ENCODE data around the gene RBM4B. TPM values are rescaled to one million over a fixed set of nuclear protein-coding genes. Genes with fewer than 3 reads are reported as not detected.
A peak's percentile ranks its signal among the peaks of the same experiment; 100 is the strongest.

Gene RBM4B
- total and polyA plus RNA-seq, 4 donors = 9.4 to 33.9 (median 11.1) TPM

- 86 to 90% methylated on average over 13 of the region's 13 CpGs for WGBS, 2 donors
- ATAC-seq (ENCODE audit: insufficient read depth, low FRiP score) = no peak
- Histone ChIP-seq H3K27ac (ENCODE audit: low read depth in 1 of 2, low read length in 1 of 2) (no peak overlapping the region), H3K36me3 (ENCODE audit: control insufficient read depth in 4 of 4, insufficient read depth in 4 of 4, low read length in 4 of 4) (no peaks in the 10 kb centered on the region), H3K4me1 (ENCODE audit: control insufficient read depth in 5 of 5, insufficient read depth in 5 of 5, low read length in 5 of 5) (peaks cover 0 to 15% (median 0%) of the 10 kb centered on the region in 5 donors), H3K9ac (ENCODE audit: insufficient read depth in 1 of 2, low read length in 2 of 2) (no peak overlapping the region), H3K9me3 (ENCODE audit: control insufficient read depth in 4 of 4, insufficient read depth in 3 of 4, low read length in 3 of 4) (no peaks in the 10 kb centered on the region), H3K4me3 (no peak overlapping the region), H3K27me3 (ENCODE audit: control insufficient read depth in 3 of 3, insufficient read depth in 3 of 3, low read length in 2 of 3) (peaks cover 0 to 16% (median 4%) of the 10 kb centered on the region in 3 donors)
- TF ChIP-seq, protein P1, sequence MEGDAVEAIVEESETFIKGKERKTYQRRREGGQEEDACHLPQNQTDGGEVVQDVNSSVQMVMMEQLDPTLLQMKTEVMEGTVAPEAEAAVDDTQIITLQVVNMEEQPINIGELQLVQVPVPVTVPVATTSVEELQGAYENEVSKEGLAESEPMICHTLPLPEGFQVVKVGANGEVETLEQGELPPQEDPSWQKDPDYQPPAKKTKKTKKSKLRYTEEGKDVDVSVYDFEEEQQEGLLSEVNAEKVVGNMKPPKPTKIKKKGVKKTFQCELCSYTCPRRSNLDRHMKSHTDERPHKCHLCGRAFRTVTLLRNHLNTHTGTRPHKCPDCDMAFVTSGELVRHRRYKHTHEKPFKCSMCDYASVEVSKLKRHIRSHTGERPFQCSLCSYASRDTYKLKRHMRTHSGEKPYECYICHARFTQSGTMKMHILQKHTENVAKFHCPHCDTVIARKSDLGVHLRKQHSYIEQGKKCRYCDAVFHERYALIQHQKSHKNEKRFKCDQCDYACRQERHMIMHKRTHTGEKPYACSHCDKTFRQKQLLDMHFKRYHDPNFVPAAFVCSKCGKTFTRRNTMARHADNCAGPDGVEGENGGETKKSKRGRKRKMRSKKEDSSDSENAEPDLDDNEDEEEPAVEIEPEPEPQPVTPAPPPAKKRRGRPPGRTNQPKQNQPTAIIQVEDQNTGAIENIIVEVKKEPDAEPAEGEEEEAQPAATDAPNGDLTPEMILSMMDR (IDR thresholded peaks at IDR 0.05; ENCODE audit: control extremely low read depth, extremely low read depth) = no peak
- no peak for DNase-seq
Observed at GRCh38 chr11:66720899-66721470, 43.3 kb upstream of the RBM4B start.

DNA sequence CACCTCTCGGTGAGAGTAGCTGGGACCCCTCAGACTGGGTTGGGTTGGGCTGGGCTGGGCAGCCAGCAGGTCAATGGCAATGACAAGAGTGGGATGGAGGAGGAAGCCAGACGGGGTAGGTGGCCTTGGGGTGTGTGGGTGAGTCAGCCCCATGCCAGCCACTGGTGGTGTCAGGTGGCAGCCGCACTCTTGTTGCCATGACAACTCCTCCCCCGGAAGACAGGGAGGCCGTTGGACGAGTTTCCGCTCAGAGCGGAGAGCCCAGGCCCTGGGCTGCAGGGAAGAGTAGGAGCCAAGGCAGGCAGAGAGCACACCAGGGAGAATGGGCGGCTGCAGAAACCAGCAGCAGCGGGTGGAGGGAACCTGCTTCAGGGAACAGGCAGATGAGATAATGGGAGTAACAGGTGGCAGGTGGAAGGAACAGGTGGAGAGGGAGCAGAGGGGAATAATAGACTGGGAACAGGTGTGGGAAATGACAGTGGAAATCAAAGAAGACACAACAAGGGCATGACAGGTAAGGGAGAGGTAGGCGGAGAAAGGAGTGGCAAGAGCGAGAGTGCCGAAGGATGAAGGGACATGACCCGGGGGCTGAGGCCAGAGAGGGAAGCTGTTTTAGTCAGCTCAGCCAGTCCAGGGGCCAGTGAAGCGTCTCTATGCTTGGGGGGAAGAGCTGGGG, 42.7 kb upstream of the RBM4B start:
- no peaks in the 10 kb centered on the region for H3K9me3 ChIP-seq (ENCODE audit: control insufficient read depth in 4 of 4, insufficient read depth in 3 of 4, low read length in 3 of 4)
- H3K27ac ChIP-seq (ENCODE audit: low read depth in 1 of 2, low read length in 1 of 2) = no peak overlapping the region
- no peak overlapping the region for H3K9ac ChIP-seq (ENCODE audit: insufficient read depth in 1 of 2, low read length in 2 of 2)
- H3K4me3 ChIP-seq = no peak overlapping the region
- TF ChIP-seq, protein P1 (IDR thresholded peaks at IDR 0.05; ENCODE audit: control extremely low read depth, extremely low read depth) = no peak
- peaks cover 0 to 10% (median 0%) of the 10 kb centered on the region in 3 donors for H3K27me3 ChIP-seq (ENCODE audit: control insufficient read depth in 3 of 3, insufficient read depth in 3 of 3, low read length in 2 of 3)
- WGBS, 2 donors = 60 to 65% methylated on average over 15 of the region's 15 CpGs
- peak; percentile 69 for ATAC-seq (ENCODE audit: insufficient read depth, low FRiP score)
- H3K36me3 ChIP-seq (ENCODE audit: control insufficient read depth in 4 of 4, insufficient read depth in 4 of 4, low read length in 4 of 4) = no peaks in the 10 kb centered on the region
- DNase-seq = peak; percentile 45 to 78 (median 75)
- peaks cover 0 to 8% (median 0%) of the 10 kb centered on the region in 5 donors for H3K4me1 ChIP-seq (ENCODE audit: control insufficient read depth in 5 of 5, insufficient read depth in 5 of 5, low read length in 5 of 5)

- Histone ChIP-seq H3K27me3 (ENCODE audit: control insufficient read depth in 3 of 3, insufficient read depth in 3 of 3, low read length in 2 of 3) (no peaks in the 10 kb centered on the region), H3K36me3 (ENCODE audit: control insufficient read depth in 4 of 4, insufficient read depth in 4 of 4, low read length in 4 of 4) (peaks cover 0 to 1% (median 0%) of the 10 kb centered on the region in 4 donors), H3K9me3 (ENCODE audit: control insufficient read depth in 4 of 4, insufficient read depth in 3 of 4, low read length in 3 of 4) (no peaks in the 10 kb centered on the region), H3K4me3 (no peak overlapping the region), H3K4me1 (ENCODE audit: control insufficient read depth in 5 of 5, insufficient read depth in 5 of 5, low read length in 5 of 5) (peaks cover 0 to 8% (median 0%) of the 10 kb centered on the region in 5 donors), H3K27ac (ENCODE audit: low read depth in 1 of 2, low read length in 1 of 2) (no peak overlapping the region), H3K9ac (ENCODE audit: insufficient read depth in 1 of 2, low read length in 2 of 2) (no peak overlapping the region)
- TF ChIP-seq, protein P1 (IDR thresholded peaks at IDR 0.05; ENCODE audit: control extremely low read depth, extremely low read depth) = no peak
- DNase-seq = no peak
- ATAC-seq (ENCODE audit: insufficient read depth, low FRiP score) = no peak
- whole genome bisulfite sequencing, 2 donors = 80 to 82% methylated on average over 8 of the region's 8 CpGs
Observed at GRCh38 chr11:66719111-66719872, 41.6 kb upstream of the RBM4B start.

All from lung (tissue), 12 donors.